G401 (cell line): Measurements from ENCODE around the gene BLVRA. TPM values are rescaled to one million over a fixed set of nuclear protein-coding genes. Genes with fewer than 3 reads are reported as not detected.

Source experiments
- DNase-seq: peaks from one replicate; pipeline ENCODE4 v3.0.0-alpha.2; 2015; ENCODE audit warnings: low spot score
- in situ Hi-C: cut with HindIII; loops from 2 replicates; pipeline ENCODE4 v1.10.0; 2016; ENCODE audit warnings: low sequenced_read_pairs, mixed read lengths
- total RNA-seq: library from RNA; depleted of rRNA; stranded (reverse); fragments of >200 nt; shearing (Covaris generic); gene quantifications from 2 replicates; pipeline ENCODE4 v1.2.3, GENCODE V29; 2014

Gene BLVRA
- total RNA-seq, 1 experiment from 2014 or later: 190 TPM

DNA sequence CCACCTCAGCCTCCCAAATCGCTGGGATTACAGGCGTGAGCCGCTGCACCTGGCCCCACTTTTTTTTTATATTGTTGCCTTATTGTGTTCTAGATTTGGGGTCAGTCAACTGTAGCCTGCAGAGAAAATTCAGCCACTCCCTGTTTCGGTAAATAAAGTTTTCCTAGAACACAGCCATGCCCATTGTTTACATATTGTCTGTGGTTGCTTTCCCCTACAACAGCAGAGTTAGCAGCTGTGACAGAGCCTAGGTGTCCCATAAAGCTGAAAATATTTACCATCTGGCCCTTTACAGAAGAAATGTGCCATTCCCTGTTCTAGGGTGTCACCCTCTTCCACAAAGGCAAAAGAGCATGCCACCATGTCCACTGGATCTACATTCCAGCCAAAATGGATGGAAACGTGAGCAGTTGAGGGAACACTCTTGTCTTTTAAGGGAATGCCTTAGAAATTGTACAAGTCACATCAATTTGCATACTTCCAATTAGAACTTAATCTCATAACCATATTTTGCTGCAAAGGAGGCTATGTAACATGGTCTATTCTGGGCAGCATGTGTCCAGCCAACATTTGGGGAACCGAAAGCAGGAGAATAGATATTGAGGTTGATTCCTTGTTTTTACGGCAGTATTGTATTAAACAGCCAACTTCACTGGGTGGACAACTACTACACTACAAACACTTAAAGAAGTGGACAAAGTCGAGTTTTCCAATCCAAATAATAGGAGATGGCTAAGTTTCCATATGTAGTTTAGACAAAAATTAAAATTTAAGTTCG is 11.0 kb upstream of the BLVRA start:
- in situ Hi-C loops: no loop called here
- no peak for DNase-seq

DNA sequence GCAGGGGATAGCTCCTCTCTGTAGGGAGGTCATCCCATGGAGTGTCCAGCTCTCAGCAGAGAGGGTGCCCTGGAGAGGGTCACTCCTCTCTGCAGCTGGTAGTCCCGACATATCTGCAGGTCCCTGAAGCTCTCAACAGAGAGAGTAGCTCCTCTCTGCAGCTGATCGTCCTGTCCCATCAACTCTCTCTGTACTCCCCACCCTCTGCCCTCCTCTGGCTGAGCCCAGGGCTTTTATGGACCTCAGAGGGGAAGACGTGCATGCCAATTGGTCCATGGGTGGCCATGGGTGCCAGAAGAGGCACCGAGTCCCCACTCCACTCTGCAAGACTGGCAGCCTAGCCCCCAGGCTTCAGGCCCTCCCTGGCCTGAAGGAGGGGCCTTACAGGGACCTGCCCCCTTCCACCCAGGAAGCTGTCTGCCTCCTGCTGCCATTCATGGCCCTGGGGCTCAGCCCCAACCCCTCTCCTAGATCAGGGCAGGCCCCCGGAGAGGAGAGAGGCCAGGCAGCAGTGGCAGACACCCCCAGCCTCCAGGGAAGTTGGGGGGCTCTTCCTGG is 9.0 kb upstream of the BLVRA start:
- in situ Hi-C loops: no loop called here
- DNase-seq: no peak

DNA sequence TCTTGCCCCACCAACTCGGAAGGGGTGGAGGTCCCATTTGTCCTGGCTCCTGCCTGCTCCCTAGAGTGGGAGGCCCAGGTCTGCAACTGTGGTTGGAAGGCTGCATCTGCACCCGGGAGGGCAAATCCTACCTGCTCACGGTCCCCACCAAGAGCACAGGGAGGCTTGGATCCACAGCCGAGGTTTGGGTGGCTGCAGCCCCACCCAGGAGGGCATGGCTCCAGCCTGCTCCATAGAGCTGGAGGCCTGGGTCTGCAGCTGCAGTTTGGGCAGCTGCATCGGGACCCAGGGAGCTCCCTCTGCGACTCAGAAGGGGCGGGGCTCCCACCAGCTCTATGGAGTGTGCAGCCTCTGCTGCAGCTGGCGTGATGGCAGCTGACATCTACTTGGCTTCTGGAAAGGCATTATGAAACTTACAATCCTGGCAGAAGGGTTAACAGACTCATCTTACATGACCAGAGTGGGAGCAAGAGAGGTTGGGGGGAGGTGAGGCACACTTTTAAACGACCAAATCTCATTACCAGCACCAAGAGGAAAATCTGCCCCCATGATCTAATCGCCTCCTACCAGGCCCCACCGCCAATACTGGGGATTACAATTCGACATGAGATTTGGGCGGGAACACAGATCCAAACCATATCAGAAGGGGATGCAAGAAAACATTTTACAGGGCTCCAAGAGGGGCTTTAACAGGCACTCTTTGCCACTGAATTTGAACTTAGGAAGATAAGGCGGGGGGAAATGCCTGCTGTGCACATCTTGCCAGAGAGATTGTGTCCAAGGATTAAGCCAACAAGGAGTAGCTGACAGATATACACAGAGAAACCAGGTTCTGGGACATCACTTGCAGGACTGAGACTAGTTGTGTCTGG is 8.2 kb upstream of the BLVRA start:
- in situ Hi-C loops: no loop called here
- no peak for DNase-seq

DNA sequence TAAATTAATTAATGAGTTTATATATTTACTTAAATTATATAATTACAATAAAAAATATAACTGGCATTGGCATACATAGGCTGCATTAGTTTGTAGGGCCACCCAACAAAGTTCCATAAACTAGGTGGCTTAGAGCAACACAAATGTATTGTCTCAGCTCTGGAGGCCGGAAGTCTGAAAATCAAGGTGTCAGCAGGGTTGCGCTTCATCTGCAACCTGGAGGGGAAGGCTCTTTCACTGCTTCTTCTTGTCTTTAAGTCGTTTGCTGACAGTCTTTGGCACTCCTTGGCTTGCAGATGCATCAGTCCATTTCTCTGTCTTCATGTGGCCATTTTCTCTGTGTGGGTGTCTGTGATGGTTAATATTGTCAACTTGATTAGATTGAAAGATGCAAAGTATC is 6.1 kb upstream of the BLVRA start:
- in situ Hi-C loops: no loop called here
- DNase-seq: no peak

DNA sequence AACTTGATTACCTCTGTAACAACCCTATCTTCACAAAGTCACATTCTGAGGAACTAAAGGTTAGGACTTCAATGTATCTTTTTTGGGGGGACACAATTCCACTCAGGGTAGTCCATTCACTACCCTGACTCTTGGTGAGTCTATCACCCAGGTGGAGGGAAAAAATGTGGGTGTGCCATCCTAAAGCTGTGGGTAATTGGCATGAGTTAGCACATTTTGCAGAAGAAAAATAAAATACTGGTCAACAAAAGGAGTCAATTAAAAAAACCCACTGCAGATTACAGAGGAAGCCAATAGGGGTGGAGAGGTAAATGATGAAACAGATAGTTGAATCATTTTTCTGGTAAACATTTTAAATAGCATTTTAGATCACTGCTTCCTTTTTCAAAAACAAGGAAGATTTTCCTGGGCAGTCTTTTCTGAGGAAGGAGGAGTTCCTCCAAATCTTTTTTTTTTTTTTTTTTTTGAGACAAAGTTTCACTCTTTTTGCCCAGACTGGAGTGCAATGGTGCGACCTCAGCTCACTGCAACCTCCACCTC is 5.1 kb upstream of the BLVRA start:
- in situ Hi-C loops: no loop called here
- no peak for DNase-seq

DNA sequence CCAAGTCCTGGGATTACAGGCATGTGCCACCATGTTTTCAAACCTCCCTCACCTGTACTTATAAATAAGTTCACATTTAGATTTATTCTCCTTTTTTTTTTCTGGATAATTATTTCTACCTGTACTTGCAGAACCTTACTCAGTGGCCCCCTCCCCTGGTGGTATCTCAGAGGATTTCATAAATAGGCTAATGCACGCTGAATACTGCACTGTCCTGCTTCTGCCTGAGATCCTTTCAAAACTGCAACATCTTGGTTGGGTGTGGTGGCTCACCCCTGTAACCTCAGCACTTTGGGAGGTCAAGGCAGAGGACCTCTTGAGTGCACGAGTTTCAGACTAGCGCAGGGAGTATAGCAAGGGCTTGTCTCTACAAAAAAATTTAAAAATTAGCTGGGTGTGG is 4.6 kb upstream of the BLVRA start:
- in situ Hi-C loops: no loop called here

DNA sequence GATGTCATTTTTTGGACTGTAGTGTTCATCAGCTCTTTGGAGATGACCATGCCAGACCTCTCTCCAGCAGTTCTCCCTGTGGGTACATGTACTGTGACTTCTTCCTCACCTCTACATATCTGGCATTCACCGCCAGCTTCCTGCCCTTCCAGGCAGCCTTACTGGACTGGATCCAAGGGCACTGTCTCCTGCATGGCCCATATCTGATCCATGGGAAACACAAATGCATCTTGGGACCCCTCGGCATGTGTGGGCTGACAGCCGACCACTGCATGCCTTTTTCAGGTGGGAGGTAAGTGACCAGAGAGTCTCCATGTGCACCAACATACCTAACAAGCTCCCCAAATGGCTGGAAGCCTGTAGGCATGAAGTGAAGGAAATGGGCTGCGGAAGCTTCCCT is 3.9 kb upstream of the BLVRA start:
- in situ Hi-C loops: no loop called here
- no peak for DNase-seq

More for the DNA sequence above, 4.6 kb upstream of the BLVRA start:
- DNase-seq: no peak

DNA sequence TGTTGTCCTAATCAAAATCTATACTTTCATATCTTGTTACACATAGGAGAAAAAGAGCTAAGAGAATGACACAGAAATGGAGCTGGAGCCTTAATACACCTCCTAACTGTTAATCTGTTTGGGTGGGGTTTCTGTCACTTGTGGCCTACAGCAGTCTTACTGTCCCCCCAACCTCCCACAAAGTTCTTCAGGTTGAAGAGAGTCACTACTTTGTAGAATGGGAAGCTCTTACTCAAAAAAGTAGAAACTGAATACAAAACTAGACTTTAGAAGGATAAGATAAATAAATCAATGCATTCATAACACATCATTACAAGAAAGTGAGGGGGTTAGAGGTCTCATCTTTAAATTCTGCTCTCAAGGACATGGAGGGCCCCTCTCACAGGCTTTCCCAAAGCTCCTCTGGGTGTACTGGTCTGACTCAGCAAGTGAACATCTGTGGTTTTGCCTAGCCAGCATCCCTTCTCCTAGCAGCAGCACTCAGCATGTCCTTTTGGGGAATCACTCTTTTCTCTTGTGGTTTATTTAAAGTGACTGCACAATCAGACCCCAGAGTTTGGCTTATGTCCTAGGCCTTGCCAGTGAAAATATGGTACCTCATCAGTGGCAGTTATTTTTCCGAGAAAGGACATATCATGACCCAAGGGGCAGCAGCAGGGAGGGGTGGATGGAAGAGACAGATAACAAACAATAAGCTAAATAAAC is 2.0 kb upstream of the BLVRA start:
- in situ Hi-C loops: no loop called here
- no peak for DNase-seq

DNA sequence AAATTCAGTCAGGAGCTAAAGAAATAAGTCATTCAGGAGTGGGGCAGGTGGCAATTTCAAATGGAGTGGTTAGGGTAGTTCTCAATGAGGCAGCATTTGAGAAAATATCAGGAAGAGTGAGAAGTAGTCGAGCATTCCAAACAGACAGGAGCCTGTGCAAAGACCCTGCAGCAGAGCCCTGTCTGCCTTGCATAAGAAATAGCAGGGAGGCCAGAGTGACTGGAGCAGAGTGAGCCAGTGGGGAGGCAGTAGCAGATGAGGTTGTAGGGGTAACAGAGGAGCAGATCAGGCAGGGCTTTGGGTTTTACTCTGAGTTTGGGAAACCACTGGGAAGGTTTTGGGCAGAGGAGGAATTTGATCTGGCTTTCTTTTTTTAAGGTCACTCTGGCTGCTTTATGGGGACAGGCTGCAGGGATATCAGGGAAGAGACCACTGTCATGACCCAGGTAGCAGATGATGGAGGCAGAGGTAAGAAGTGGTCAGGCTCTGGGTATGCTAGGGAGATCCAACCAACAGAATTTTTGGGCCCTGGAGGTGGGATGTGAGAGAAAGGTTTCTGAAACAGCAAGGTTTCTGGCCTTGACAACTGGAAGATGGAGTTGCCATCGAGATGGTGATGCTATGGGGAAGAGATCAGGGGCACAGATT is 1.3 kb upstream of the BLVRA start:
- in situ Hi-C loops: no loop called here
- no peak for DNase-seq

DNA sequence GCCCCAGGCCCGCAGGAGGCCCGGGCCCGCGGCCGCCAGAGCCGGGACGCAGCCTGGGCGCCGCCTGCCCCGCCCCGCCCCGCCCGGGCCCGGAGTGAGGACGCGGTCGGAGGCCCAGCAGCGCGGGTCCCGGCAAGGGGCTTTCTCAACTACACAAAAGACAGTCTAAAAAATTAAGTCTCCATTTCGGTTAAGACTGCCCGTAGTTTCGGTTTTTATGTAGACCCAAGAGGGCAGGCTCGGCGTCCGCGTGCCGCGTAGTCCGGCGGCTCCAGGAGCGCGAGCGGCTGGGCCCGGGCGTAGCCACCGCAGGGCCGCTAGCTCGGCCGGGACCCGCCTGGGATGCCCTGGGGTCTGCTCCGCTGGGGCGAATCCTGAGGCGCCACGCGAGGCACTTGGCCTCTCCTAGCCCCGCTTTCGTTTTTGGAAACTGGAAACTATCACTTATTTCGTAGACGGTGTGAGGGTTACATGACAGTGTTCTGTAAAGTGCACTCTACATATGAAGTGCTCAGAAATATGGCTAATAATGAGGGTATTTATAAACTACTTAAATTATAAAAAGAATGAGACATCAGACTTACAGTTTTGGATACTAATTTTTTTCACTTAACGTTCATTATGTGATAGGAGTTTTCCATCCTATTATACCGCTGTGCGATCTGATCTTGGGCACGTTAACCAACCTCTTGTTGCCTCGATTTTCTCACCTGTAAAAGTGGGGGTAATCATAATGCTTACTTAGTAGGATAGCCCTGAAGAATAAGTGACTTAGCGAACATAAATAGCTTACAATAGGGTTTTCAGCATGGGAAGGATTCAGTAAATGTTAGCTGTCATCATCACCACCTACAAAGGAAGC is 573 bp downstream of the BLVRA start:
- in situ Hi-C loops: no loop called here
- peak; percentile 42 for DNase-seq

DNA sequence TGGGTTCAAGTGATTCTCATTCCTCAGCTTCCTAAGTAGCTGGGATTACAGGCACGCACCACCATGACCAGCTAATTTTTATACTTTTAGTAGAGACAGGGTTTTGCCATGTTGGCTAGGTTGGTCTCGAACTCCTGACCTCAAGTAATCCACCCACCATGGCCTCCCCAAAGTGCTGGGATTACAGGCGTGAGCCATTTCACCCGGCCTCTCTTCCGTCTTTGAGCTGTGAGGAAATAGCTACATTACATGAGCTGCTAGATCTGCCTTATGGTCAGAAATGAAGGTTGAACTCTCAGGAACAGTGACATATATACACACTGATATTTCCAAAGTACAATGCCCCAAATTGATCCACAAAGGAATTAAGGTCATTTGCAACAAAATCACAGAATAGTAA is 2.4 kb downstream of the BLVRA start:
- DNase-seq: no peak
- in situ Hi-C loops: no loop called here

DNA sequence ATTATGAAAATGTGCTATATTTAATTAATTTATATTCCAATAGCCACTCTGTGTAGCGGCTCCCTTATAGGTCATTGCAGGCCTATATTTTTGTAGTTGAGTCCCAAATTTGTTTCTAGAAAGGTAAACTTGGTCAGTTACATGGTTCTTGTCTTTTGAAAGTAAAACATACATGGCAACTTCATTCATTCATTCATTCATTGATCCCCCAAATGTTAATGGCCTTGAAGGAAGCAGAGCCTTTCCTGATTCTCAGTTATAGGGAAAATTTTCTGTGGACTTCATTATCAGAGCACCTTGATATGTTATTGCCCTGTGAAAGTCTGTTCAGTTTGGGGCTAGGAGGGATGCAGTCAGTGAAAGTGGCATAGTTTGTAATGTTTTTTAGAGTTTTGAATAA is 2.9 kb downstream of the BLVRA start:
- no peak for DNase-seq
- in situ Hi-C loops: no loop called here

DNA sequence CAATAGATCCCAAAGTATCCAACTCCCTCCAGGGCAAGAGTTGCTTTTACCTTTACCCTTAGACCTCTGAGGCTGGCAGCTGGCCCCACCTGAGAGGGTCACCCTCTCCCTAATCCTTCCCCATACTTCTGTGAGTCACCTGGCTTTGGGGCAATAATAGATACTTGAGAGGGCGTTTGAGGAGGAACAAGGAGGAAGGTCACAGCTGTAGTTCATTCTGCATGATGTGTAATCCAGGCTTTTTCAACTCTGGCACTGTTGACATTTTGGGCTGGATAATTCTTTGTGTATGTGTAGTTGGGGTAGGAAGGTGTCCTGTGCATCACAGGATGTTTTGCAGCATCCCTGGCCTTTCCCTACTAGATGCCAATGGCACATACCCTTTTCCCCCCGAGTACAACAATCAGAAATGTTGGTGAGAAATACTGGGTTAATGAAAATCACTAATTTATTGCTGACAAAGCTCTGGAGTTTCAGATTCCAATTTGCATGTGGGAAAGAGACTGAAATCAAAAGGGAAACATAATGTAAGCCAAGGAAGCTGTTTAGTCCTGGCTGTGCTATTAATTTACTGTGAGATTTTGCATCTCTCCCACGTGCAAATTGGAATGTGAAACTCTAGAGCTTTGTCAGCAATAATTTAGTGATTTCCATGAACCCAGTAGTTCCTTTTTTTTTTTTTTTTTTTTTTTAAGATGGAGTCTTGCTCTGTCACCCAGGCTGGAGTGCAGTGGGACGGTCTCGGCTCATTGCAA is 3.6 kb downstream of the BLVRA start:
- DNase-seq: no peak
- in situ Hi-C loops: no loop called here

DNA sequence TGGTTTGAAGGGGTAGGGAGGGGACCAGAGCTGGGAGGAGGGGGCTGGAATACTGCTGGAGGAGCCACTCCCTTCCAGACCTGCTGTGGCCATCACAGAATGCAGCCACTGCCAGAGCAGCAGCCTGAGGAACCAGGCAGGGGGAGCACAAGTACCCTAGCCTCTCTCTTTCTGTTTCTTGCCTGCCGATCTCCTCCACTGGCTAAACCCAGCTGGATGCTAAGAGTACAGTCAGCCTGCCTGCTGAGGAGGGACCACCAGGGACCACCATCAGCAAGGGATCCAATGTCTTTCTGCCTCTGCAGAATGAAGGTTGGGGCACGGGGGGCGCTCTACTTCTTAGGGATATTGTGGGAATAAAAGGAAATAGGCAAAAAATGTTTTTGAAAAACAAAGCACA is 4.7 kb downstream of the BLVRA start:
- DNase-seq: no peak
- in situ Hi-C loops: no loop called here

DNA sequence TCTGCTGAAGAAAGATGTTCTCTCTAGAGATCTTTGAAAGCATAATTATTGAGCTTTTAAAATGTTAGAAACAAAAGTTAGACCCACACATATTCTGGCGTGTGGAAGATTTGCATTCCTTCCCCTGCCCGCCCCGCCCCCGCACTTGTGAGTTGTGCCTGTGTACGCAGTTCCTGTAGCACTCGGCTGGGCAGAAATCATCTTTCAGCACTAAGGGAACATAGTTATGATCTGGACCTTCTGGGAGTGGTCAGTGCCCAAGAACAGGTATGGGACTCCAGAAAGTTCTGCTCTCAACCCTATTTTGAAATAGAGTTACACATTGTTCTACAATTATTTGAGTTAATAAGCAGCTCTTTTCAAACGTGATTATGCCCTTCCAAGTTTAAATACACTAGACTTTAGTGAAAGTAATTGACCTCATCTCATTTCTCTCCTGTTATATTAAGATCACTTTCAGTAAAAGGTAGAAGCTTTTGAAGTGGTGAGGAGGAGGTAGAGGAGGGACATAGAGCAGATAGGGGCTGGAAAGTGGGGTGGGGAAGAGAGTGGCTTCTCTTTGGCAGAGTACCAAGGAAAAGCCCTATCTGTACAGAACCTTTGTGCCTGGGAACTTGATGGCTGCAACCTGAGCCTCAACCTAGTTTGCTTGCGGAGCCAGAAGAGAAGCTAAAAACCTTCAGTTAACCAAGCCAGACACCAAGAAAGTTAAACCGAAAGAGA is 5.7 kb downstream of the BLVRA start:
- in situ Hi-C loops: no loop called here
- DNase-seq: no peak

DNA sequence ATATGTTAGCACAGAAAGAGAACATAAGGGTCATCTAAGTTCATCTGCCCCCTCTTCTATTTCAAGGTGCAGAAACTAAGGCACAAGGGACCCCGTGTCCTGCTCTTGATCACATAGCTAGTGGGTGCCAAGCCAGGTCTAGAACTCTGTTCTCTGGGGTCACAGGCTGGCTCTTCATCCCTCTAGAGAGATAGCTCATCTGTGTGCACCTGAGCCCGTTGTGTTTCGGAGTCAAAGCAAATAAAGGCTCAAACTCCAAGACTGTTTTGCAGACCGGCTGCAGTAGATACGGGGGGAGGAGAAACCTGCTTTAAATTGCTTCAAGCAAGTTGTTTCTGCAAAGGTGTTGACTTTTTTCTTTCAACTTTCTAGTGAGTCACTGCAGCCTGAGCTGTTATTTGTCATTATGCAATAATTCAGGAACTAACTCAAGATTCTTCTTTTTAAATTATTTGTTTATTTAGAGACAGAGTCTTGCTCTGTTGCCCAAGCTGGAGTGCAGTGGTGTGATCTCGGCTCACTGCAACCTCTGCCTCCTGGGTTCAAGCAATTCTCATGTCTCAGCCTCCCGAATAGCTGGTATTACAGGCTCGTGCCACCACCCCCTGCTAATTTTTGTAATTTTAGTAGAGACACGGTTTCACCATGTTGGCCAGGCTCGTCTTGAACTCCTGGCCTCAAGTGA is 6.5 kb downstream of the BLVRA start:
- in situ Hi-C loops: no loop called here
- DNase-seq: no peak
